DMS79 (cell line): Measurements from ENCODE around the gene SLC35B1.

Experiments
- DNase-seq: peaks from one replicate; lab custom pipeline; 2025; lab: John Stamatoyannopoulos, UW

The SLC35B1 gene

DNA sequence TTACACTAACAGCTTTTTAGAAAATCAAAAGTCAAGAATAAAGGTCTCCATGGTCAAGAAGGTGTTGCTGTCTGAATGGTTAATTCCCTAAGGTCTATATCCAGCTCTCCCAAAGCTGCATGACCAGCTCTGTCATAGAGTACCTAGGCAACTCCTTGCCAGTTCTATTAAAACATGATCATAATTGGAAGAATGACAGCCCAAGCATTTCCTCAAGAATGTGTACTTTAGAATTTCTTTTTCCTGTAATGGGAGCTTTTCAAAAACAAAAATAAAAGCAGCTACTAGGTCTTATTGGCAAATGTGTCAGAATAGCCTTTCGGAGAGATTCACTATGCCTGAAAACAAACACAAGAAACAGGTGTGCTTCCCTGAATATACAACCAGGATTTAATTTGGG lies 37.8 kb downstream of the SLC35B1 start:
- no peak for DNase-seq

DNA sequence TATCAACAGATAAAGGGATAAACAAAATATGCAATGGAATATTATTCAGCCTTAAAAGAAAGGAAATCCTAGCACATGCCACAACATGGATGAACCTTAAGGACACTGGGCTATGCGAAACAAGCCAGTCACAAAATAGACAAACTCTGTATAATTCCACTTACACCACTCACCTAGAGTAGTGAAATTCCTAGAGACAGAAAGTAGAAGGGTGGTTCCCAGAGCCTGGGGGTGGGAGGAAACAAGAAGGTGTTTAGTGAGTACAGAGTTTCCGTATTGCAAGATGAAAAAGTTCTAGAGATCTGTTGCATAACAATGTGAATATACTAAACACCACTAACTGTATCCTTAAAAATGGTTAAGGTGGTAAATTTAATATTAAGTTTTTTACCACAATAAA lies 39.9 kb downstream of the SLC35B1 start:
- no peak for DNase-seq

DNA sequence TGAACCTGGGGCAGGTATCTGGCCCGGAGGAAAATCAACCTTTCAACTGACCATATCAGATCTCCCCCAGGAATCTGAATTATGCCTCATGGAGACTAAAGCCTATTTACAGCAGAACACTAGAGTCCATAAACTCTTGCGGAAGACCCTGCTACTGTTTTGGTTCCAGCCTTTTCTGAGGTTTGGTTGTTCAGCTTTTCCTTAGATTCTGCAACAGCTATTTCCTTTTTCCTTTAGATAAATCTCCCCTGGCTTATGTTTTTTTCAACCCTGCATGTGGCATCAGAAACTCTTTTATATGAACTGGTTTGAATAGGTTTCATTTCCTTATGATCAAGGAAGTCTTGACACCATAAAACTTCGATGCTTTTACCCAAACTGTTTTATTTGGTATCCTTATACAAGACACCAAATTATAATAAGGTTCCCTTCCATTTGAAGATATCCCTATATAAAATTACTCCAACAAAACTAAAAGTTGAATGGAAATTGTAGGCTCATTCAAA lies 43.0 kb downstream of the SLC35B1 start:
- DNase-seq, result no peak

DNA sequence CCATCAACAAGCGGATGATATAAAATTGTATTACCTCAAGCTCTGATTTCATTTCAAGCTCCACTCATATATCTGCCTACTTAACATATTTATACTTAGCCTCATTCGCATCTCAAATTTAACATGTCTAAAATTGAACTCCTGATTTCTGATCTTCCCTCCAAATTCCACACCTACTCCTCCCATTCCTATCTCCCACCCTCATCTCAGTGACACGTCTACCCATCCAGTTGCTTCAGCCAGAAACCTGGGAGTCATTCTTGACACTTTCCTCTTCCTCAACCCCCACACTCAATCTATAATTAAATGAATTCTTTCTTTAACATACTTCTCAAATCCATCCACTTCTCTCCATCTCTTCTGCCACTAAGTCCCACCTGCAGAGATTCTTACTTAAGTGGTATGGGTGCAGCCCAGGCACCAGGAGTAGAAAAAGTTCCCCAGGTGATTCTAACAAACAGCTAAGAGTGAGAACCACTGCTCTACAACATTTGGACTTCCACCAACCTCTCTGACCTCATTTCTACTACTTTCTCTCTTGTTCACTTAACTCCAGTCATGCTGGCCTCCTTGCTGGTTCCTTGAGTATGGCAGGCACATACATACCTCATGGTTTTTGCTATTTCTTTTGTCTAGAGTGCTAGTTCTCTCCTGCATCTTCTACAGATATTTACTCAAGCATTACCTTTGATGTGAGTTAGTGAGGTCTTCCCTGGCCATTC lies 47.9 kb downstream of the SLC35B1 start:
- DNase-seq, result no peak

DNA sequence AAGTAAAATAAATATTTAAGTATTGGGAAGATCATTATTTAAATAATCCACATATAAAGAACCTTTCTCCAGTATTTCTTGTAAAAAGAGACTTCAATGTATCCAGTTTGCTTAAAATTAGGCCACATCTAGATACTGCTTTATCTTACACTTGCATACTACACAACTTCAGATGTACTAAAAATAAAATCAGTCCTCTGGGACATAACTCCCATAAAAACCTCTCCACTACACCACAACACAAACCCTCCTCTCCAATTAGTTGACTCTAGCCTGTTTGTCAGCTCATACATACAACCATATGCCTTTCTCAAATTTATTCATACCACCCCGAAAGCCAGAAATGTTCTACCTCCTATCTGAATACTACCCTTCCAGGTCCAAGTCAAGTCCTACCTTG lies 51.5 kb downstream of the SLC35B1 start:
- DNase-seq, result no peak
